Right lobe of liver (tissue), 6 donors: ENCODE measurements around the gene CCL16. TPM values are rescaled to one million over a fixed set of nuclear protein-coding genes. Genes with fewer than 3 reads are reported as not detected.

Source experiments
- ATAC-seq, 4 donors: fragments of 200-7000 bp; cut with Tn5 transposase; one replicate each; pipeline ENCODE4 v1.9.1; 2020; ENCODE audit warnings: mild to moderate bottlenecking in 4 of 4, moderate library complexity in 4 of 4
- DNase-seq, 3 donors: peaks; one replicate each; pipeline ENCODE4 v3.0.0-alpha.2; 2020
- H3K27ac ChIP-seq, 3 donors: fragments of 200-600 bp; one replicate each; pipeline ENCODE4 v1.8.0; 2022
- H3K27me3 ChIP-seq, 2 donors: fragments of 200-600 bp; one replicate each; pipeline ENCODE4 v1.8.0; 2022
- H3K36me3 ChIP-seq, 4 donors: fragments of 200-600 bp; sonication (generic) in 1 of 4; one replicate each; pipeline versions ENCODE4 v1.5.1 to v1.8.0; 2017 to 2022; ENCODE audit warnings: control low read depth in 1 of 4
- H3K4me1 ChIP-seq, 4 donors: fragments of 200-600 bp; sonication (generic) in 1 of 4; one replicate each; pipeline versions ENCODE4 v1.5.1 to v1.8.0; 2017 to 2022; ENCODE audit warnings: control low read depth in 1 of 4
- H3K4me3 ChIP-seq, 3 donors: fragments of 200-600 bp; one replicate each; pipeline ENCODE4 v1.8.0; 2022
- H3K9me3 ChIP-seq, 4 donors: fragments of 200-600 bp; sonication (generic) in 1 of 4; one replicate each; pipeline versions ENCODE4 v1.5.1 to v1.8.0; 2017 to 2022; ENCODE audit warnings: control low read depth in 1 of 4
- CTCF ChIP-seq, 4 donors: fragments of 200-600 bp in 3 of 4; fragments of 450-650 bp in 1 of 4; IDR thresholded peaks; one replicate each; pipeline versions ENCODE4 v1.5.1 to v1.8.0; 2016 to 2022; ENCODE audit warnings: antibody characterized with exemption in 4 of 4, mild to moderate bottlenecking in 2 of 4
- POLR2A ChIP-seq: fragments of 450-650 bp; IDR thresholded peaks from one replicate; pipeline ENCODE4 v1.6.1; 2017; ENCODE audit warnings: antibody characterized with exemption, mild to moderate bottlenecking
- WGBS: methylation state at CpG from one replicate; pipeline ENCODE4 v1.1.6; 2018; ENCODE audit warnings: low coverage, low lambda C conversion rate; ENCODE audit not compliant: insufficient coverage; ENCODE audit errors: missing lambda C conversion rate; 5-methylcytosine and 5-hydroxymethylcytosine counted together
- intact Hi-C, 2 donors: fragments of 100-400 bp; cut with DNase I; formaldehyde crosslinking; loops; one replicate each; pipeline versions ENCODE4 v1.11.2 to v1.14.1; 2022
- total RNA-seq, 6 experiments: library from RNA; depleted of rRNA in 2 of 6; stranded (reverse); fragments of >200 nt in 2 of 6; fragmentation: NEBNext Ultra II Directional in 3 of 6; extraction: Animal tissue kit (Norgen Biotek cat#: 25700) in 3 of 6; gene quantifications; one replicate each; pipeline versions ENCODE4 v1.1.0 to v1.2.4, GENCODE V29; 2016 to 2023
- donor health status: DM: no; HTN: yes; CAD: no.
- donor health status: DM: no; HTN: no; CAD: no.
- donor health status: DM: no; HTN: no; CAD: no.
- donor health status: DM: no; HTN: yes; CAD: no.
- donor health status: DM: no; HTN: yes; CAD: no.

Gene CCL16
- total RNA-seq, 6 experiments from 2014 or later: 26.5 to 52.6 (median 36.5) TPM

- Histone ChIP-seq H3K36me3 (no peaks in the 10 kb centered on the region), H3K4me3 (no peak overlapping the region), H3K27me3 (no peaks in the 10 kb centered on the region), H3K27ac (no peak overlapping the region), H3K4me1 (peaks cover 0 to 10% (median 0%) of the 10 kb centered on the region in 4 donors), H3K9me3 (no peaks in the 10 kb centered on the region)
- intact Hi-C loops: no loop called here
- 71% methylated on average over 4 of the region's 10 CpGs for WGBS
- TF ChIP-seq POLR2A (no peak), CTCF (IDR thresholded peaks at IDR 0.05) (no peak)
- ATAC-seq (no peak), DNase-seq (no peak)
Observed at GRCh38 chr17:35934760-35935159, 46.5 kb downstream of the CCL16 start.

- H3K27me3 ChIP-seq: no peaks in the 10 kb centered on the region
- no peak overlapping the region for H3K27ac ChIP-seq
- TF ChIP-seq CTCF (IDR thresholded peaks at IDR 0.05) (no peak), POLR2A (no peak)
- DNase-seq (no peak), ATAC-seq (no peak)
- peaks cover 0 to 10% (median 0%) of the 10 kb centered on the region in 4 donors for H3K4me1 ChIP-seq
- no peaks in the 10 kb centered on the region for H3K9me3 ChIP-seq
- no peak overlapping the region for H3K4me3 ChIP-seq
- no peaks in the 10 kb centered on the region for H3K36me3 ChIP-seq
- intact Hi-C loops: no loop called here
Observed at GRCh38 chr17:35932586-35932985, 48.7 kb downstream of the CCL16 start.

GRCh38 chr17:35931794-35932425 lies 49.4 kb downstream of the CCL16 start:
- Histone ChIP-seq H3K36me3 (no peaks in the 10 kb centered on the region), H3K9me3 (no peaks in the 10 kb centered on the region), H3K4me3 (no peak overlapping the region), H3K27me3 (no peaks in the 10 kb centered on the region), H3K27ac (no peak overlapping the region), H3K4me1 (peaks cover 0 to 10% (median 0%) of the 10 kb centered on the region in 4 donors)
- DNase-seq: no peak
- TF ChIP-seq CTCF (IDR thresholded peaks at IDR 0.05) (no peak), POLR2A (no peak)
- WGBS: 84% methylated on average over 6 of the region's 6 CpGs
- no peak for ATAC-seq
- intact Hi-C loops: no loop called here

- Histone ChIP-seq H3K27me3 (no peaks in the 10 kb centered on the region), H3K9me3 (no peaks in the 10 kb centered on the region), H3K27ac (no peak within 1 kb of the TSS), H3K4me3 (peak within 1 kb of the TSS in 2 of 3 donors; percentile 10 to 56), H3K36me3 (no peaks in the 10 kb centered on the region), H3K4me1 (peaks cover 0 to 10% (median 0%) of the 10 kb centered on the region in 4 donors)
- TF ChIP-seq POLR2A (no peak), CTCF (IDR thresholded peaks at IDR 0.05) (no peak)
- 7% methylated on average over 17 of the region's 35 CpGs for WGBS
- intact Hi-C loops: no loop called here
- ATAC-seq (peak; percentile 89 to 91 (median 90)), DNase-seq (peak; percentile 60 to 73 (median 67))
Observed at GRCh38 chr17:35930211-35931065, 50.9 kb downstream of the CCL16 start, which contains the start of gene RDM1. TSS of gene RDM1 (minus strand) at chr17:35930773. CDS start at chr17:35930727, 46 bp downstream.
